K562 (cell line): Measurements from ENCODE around the gene GMDS. TPM values are rescaled to one million over a fixed set of nuclear protein-coding genes. Genes with fewer than 3 reads are reported as not detected.

Experiments used
- ATAC-seq: fragments of 200-7000 bp; cut with Tn5 transposase; 3 replicates; pipeline ENCODE4 v1.9.1; 2020; ENCODE audit warnings: moderate library complexity
- BruUV-seq: library from RNA; stranded (reverse); fragments of 400-500 nt; replicated peaks from 2 replicates; lab custom pipeline; 2021; lab: Mats Ljungman, UMichigan
- CTCF ChIA-PET: fragments of 300-600 bp; formaldehyde crosslinking; extraction: SDS; loops from one replicate; lab custom pipeline; 2021; ENCODE audit warnings: low intra/inter-chr PET ratio; lab: Yijun Ruan, JAX
- POLR2A ChIA-PET: fragments of 300-600, 350-650 bp; sonication (Branson Sonifier 250); formaldehyde crosslinking; extraction: SDS; loops from one replicate; lab custom pipeline; 2021; ENCODE audit warnings: antibody characterized with exemption, inconsistent platforms; lab: Yijun Ruan, JAX
- DNase-seq, 4 experiments: peaks; one replicate each; pipeline versions ENCODE4 v3.0.0 to v3.0.0-alpha.2; 2011 to 2018; ENCODE audit warnings: low spot score in 3 of 4, mixed read lengths in 3 of 4; ENCODE audit errors: extremely low read depth in 1 of 4
- FAIRE-seq: peaks from 2 replicates; lab custom pipeline; 2011; peaks lifted over from hg19 to GRCh38; lab: Jason Lieb, UNC
- H2AFZ ChIP-seq: 2 replicates; pipeline ENCODE4 v1.6.0; 2011; ENCODE audit warnings: low read depth, low read length, control low read depth, inconsistent platforms
- H3K27ac ChIP-seq: fragments of 200-600 bp; 3 replicates; pipeline ENCODE4 v1.8.0; 2011; ENCODE audit warnings: low read depth, mild to moderate bottlenecking, control low read depth, inconsistent platforms, low read length, moderate library complexity, mixed read lengths; ENCODE audit errors: extremely low read depth
- H3K27me3 ChIP-seq, 2 experiments: fragments of 300-600 bp in 1 of 2; 2 replicates in 1 of 2; 3 replicates in 1 of 2; pipeline versions ENCODE4 v1.6.0 to v1.8.0; 2011; ENCODE audit warnings: inconsistent platforms in 2 of 2, low read length in 2 of 2, mild to moderate bottlenecking in 1 of 2, mixed read lengths in 1 of 2, moderate library complexity in 1 of 2; ENCODE audit not compliant: control insufficient read depth in 2 of 2, insufficient read depth in 2 of 2
- H3K36me3 ChIP-seq: fragments of 300-600 bp; 3 replicates; pipeline ENCODE4 v1.8.0; 2011; ENCODE audit warnings: mild to moderate bottlenecking, low read length, inconsistent platforms; ENCODE audit not compliant: control insufficient read depth, insufficient read depth
- H3K4me1 ChIP-seq, 2 experiments: fragments of 200-600 bp in 1 of 2; replicated peaks in 1 of 2; 2 replicates in 1 of 2; 3 replicates in 1 of 2; pipeline versions ENCODE4 v1.5.1 to v1.8.0; 2011; ENCODE audit warnings: inconsistent platforms in 2 of 2, low read length in 2 of 2, mild to moderate bottlenecking in 1 of 2, mixed read lengths in 1 of 2, moderate library complexity in 1 of 2; ENCODE audit not compliant: control insufficient read depth in 2 of 2, insufficient read depth in 2 of 2
- H3K4me2 ChIP-seq: 2 replicates; pipeline ENCODE4 v1.6.1; 2011; ENCODE audit warnings: low read length, control low read depth, inconsistent platforms, mixed read lengths; ENCODE audit not compliant: insufficient read depth
- H3K4me3 ChIP-seq: fragments of 200-600 bp; sonication (generic), shearing (Covaris generic); 2 replicates; pipeline ENCODE4 v1.5.1; 2016; ENCODE audit warnings: control low read depth, inconsistent platforms
- H3K79me2 ChIP-seq: fragments of 200-600 bp; 3 replicates; pipeline ENCODE4 v1.8.0; 2011; ENCODE audit warnings: low read length, inconsistent platforms; ENCODE audit not compliant: control insufficient read depth, insufficient read depth
- H3K9ac ChIP-seq, 2 experiments: 2 replicates each; pipeline versions ENCODE4 v1.6.0 to v1.6.1; 2011; ENCODE audit warnings: low read depth in 2 of 2, low read length in 2 of 2, control low read depth in 1 of 2, inconsistent platforms in 1 of 2, mild to moderate bottlenecking in 1 of 2, mixed read lengths in 1 of 2; ENCODE audit not compliant: insufficient read depth in 1 of 2
- H3K9me1 ChIP-seq: one replicate; pipeline ENCODE4 v1.6.0; 2011; ENCODE audit warnings: inconsistent platforms, mild to moderate bottlenecking, low read length, moderate library complexity; ENCODE audit not compliant: control insufficient read depth, insufficient read depth
- H3K9me3 ChIP-seq: replicated peaks from 2 replicates; pipeline ENCODE4 v1.5.1; 2011; ENCODE audit warnings: low read depth, low read length, inconsistent platforms; ENCODE audit not compliant: control insufficient read depth, insufficient read depth
- H4K20me1 ChIP-seq: replicated peaks from 2 replicates; pipeline ENCODE4 v1.6.1; 2011; ENCODE audit warnings: low read length, inconsistent platforms, mixed read lengths; ENCODE audit not compliant: control insufficient read depth, insufficient read depth
- BDP1 ChIP-seq: IDR thresholded peaks from 3 replicates; pipeline ENCODE4 v1.6.1; 2011; ENCODE audit not compliant: insufficient read length, insufficient read depth
- CBX3 ChIP-seq, 2 experiments: IDR thresholded peaks; 1 replicate in 1 of 2; 2 replicates in 1 of 2; pipeline ENCODE4 v1.6.1; 2012; ENCODE audit warnings: inconsistent platforms in 2 of 2, low read length in 2 of 2, borderline replicate concordance in 1 of 2, control low read depth in 1 of 2
- HMGN3 ChIP-seq: IDR thresholded peaks from 2 replicates; pipeline ENCODE4 v1.6.1; 2011; ENCODE audit warnings: borderline replicate concordance, low read depth, mild to moderate bottlenecking, mixed read lengths, low read length; ENCODE audit not compliant: insufficient read length; ENCODE audit errors: extremely low read depth
- MAFG ChIP-seq: fragments of 450-650 bp; conservative IDR thresholded peaks from 2 replicates; pipeline ENCODE4 v1.6.1; 2016; ENCODE audit warnings: missing genetic modification characterization, missing compliant biosample characterization
- RFX5 ChIP-seq: IDR thresholded peaks from 2 replicates; pipeline ENCODE4 v1.6.1; 2011; ENCODE audit warnings: low read depth, mild to moderate bottlenecking, improper control_type of control experiment, low read length
- ZNF507 ChIP-seq: conservative IDR thresholded peaks from 2 replicates; pipeline ENCODE4 v1.6.1; 2017; ENCODE audit warnings: missing genetic modification characterization, missing compliant biosample characterization
- WGBS: fragments of 100-300 bp; shearing (Covaris generic); methylation state at CpG from one replicate; pipeline ENCODE4 v1.1.6; 2016; ENCODE audit warnings: low coverage, mixed read lengths; ENCODE audit not compliant: insufficient coverage; ENCODE audit errors: missing lambda C conversion rate; 5-methylcytosine and 5-hydroxymethylcytosine counted together
- in situ Hi-C: fragments of 300-500 bp; cut with MboI; formaldehyde crosslinking; loops from 4 replicates; pipeline ENCODE4 v1.15.0; 2018; ENCODE audit warnings: inconsistent platforms, mixed read lengths
- intact Hi-C: fragments of 100-400 bp; cut with micrococcal nuclease; formaldehyde crosslinking; loops from 2 replicates; pipeline ENCODE4 v1.14.2; 2022
- polyA plus RNA-seq, 8 experiments: library from polyadenylated mRNA; depleted of rRNA in 4 of 8; stranded (reverse) in 5 of 8; unstranded in 3 of 8; fragments of >200 nt; fragmentation: Nextera tagmentation in 2 of 8; fragmentation: Illumina TruSeq in 1 of 8; extraction: Ambion mirVana in 2 of 8; extraction: Trizol in 1 of 8; gene quantifications; 2 replicates each; pipeline versions ENCODE4 v1.2.1 to v1.2.3, GENCODE V29; 2011 to 2014; ENCODE audit warnings: inconsistent platforms in 1 of 8, missing spikeins in 1 of 8
- total RNA-seq, 7 experiments: library from RNA; depleted of rRNA in 6 of 7; stranded (reverse); fragments of >200 nt in 6 of 7; fragmentation: Illumina TruSeq in 2 of 7; extraction: Trizol in 2 of 7; gene quantifications; 2 replicates each; pipeline versions ENCODE4 v1.2.1 to v1.2.3, GENCODE V29; 2011 to 2021; ENCODE audit warnings: low replicate concordance in 1 of 7

Gene GMDS
- total and polyA plus RNA-seq, 9 of the 15 experiments (the other 6 are each of a cell fraction or from before 2014, with no cell fraction given): 0.48 to 31.8 (median 13.4) TPM

DNA sequence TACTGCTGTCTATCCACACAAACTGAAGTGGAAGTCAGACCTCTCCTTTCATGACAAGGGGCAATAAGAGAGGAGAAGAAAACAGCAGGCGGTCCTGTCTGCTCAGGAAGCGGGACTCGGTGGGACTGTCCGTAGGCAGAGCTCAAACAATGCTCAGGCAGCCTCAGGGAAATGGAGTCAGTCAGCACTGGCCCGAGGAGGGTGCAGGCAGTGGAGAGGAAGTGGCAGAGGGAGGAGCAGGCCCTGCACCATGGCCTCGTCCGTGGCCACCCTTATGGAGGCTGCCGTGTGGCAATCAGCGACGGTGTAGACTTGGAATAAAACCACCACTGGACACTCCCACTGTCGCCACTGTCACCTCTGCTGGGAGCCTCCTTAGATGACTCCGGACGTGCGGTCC lies 616.1 kb downstream of the GMDS start:
- intact Hi-C loops (no loop called here), in situ Hi-C loops (no loop called here)
- 12% methylated on average over 14 of the region's 14 CpGs for WGBS
- Histone ChIP-seq H3K4me3 (no peak overlapping the region), H3K9me1 (no peaks in the 10 kb centered on the region), H3K4me2 (no peak overlapping the region), H4K20me1 (no peaks in the 10 kb centered on the region; the same call in 1 of the 2 replicates), H3K9ac (no peak overlapping the region), H3K4me1 (peaks cover 4 to 9% of the 10 kb centered on the region in 2 experiments; a peak in 3 of 5 replicates), H3K79me2 (no peaks in the 10 kb centered on the region), H3K27ac (no peak overlapping the region), H3K27me3 (peaks cover 52 to 65% of the 10 kb centered on the region in 2 experiments), H2AFZ (no peak overlapping the region), H3K9me3 (no peaks in the 10 kb centered on the region), H3K36me3 (no peaks in the 10 kb centered on the region)
- FAIRE-seq (no peak), DNase-seq (no peak), ATAC-seq (no peak)
- BruUV-seq: no TSS peak
- ChIA-PET CTCF (no interaction called here), POLR2A (interaction anchor here (0.6 to 1.5 kb wide), 3 partner anchors 12 to 19 kb away, joined by 3 to 5 read pairs (median 4); no protein-coding TSS in a partner anchor)
- TF ChIP-seq RFX5 (no peak), MAFG (tag) (no peak), CBX3 (IDR thresholded peaks at IDR 0.05; ENCODE audit: borderline replicate concordance in 1 of 2, low read length in 2 of 2) (no peak), BDP1 (no peak), ZNF507 (tag) (no peak), HMGN3 (no peak)
